Osteoblast (primary cell): ENCODE results near the gene RSPO1. TPM values are rescaled to one million over a fixed set of nuclear protein-coding genes. Genes with fewer than 3 reads are reported as not detected.

ENCODE experiments used
- DNase-seq: peaks from one replicate; pipeline ENCODE4 v3.0.0; 2011; ENCODE audit warnings: low spot score, mixed read lengths; ENCODE audit not compliant: insufficient read length; ENCODE audit errors: missing footprints
- H2AFZ ChIP-seq: 2 replicates; pipeline ENCODE4 v1.6.0; 2011; ENCODE audit warnings: mild to moderate bottlenecking, low read length
- H3K27ac ChIP-seq: 2 replicates; pipeline ENCODE4 v1.5.1; 2011; ENCODE audit warnings: mild to moderate bottlenecking, low read depth, low read length, moderate library complexity
- H3K27me3 ChIP-seq: 2 replicates; pipeline ENCODE4 v1.6.0; 2012; ENCODE audit warnings: mild to moderate bottlenecking, control low read depth, inconsistent platforms, low read length, moderate library complexity; ENCODE audit not compliant: insufficient read depth
- H3K36me3 ChIP-seq: 2 replicates; pipeline ENCODE4 v1.5.1; 2011; ENCODE audit warnings: mild to moderate bottlenecking, low read length, control low read depth, moderate library complexity; ENCODE audit not compliant: insufficient read depth
- H3K4me1 ChIP-seq: 2 replicates; pipeline ENCODE4 v1.5.1; 2011; ENCODE audit warnings: mild to moderate bottlenecking, low read length, control low read depth, moderate library complexity; ENCODE audit not compliant: insufficient read depth
- H3K4me2 ChIP-seq: 2 replicates; pipeline ENCODE4 v1.6.0; 2011; ENCODE audit warnings: mild to moderate bottlenecking, low read length; ENCODE audit not compliant: insufficient read depth
- H3K4me3 ChIP-seq: fragments of 200-600 bp; sonication (generic); 3 replicates; pipeline ENCODE4 v1.5.1; 2012; ENCODE audit warnings: mild to moderate bottlenecking, low read length, inconsistent platforms; ENCODE audit not compliant: insufficient read depth
- H3K79me2 ChIP-seq: 2 replicates; pipeline ENCODE4 v1.6.0; 2012; ENCODE audit warnings: mild to moderate bottlenecking, low read length, control low read depth, inconsistent platforms; ENCODE audit not compliant: insufficient read depth
- H3K9me3 ChIP-seq: 2 replicates; pipeline ENCODE4 v1.5.1; 2011; ENCODE audit warnings: low read depth, low read length, control low read depth
- H4K20me1 ChIP-seq: 2 replicates; pipeline ENCODE4 v1.6.0; 2012; ENCODE audit warnings: mild to moderate bottlenecking, low read length, control low read depth; ENCODE audit not compliant: insufficient read depth
- total RNA-seq: library from RNA; depleted of rRNA; stranded (reverse); fragments of >200 nt; gene quantifications from 2 replicates; pipeline ENCODE4 v1.2.3, GENCODE V29; 2012
- TF ChIP-seq, protein P1 (sequence below): IDR thresholded peaks from 2 replicates; pipeline ENCODE4 v1.5.1; 2011; ENCODE audit warnings: mild to moderate bottlenecking, low read depth, low read length, moderate library complexity; ENCODE audit errors: extremely low read depth

Gene RSPO1
- total RNA-seq, 1 donor: 0.36 TPM

DNA sequence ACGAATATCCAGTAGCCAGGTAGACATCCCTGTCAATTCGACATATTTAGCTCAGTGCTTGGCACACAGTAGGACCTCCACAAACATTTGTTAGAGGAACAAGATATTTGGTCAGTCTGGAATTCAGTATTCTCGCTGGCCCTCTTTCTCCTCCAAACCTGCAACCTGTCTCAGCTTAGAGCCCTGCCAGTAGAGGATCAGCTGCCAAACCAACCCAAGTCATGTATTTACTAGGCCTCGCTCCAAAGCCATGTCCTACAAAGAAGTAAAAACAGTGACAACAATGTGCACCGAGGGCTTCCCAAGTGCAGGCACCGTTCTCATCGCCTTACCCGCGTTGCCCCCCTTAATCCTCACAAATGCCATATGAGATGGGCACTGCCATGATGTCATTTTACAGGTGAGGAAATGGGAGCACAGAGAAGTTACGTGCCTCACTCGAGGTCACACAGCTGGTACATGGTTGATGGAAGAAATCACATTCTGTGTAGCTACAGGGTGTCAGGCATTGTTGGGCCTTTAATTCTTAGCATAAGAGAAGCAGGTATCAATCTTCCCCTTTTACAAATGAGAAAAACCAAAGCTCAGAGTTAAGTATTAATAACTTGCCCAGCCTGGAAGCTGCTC is 31.7 kb upstream of the RSPO1 start:
- Histone ChIP-seq H3K9me3 (no peaks in the 10 kb centered on the region), H3K27ac (no peak overlapping the region), H3K4me3 (no peak overlapping the region), H4K20me1 (no peaks in the 10 kb centered on the region), H3K36me3 (no peaks in the 10 kb centered on the region), H3K79me2 (no peaks in the 10 kb centered on the region), H3K27me3 (peaks cover 25% of the 10 kb centered on the region), H3K4me2 (no peak overlapping the region), H2AFZ (no peak overlapping the region), H3K4me1 (no peaks in the 10 kb centered on the region)
- DNase-seq: no peak
- TF ChIP-seq, protein P1, sequence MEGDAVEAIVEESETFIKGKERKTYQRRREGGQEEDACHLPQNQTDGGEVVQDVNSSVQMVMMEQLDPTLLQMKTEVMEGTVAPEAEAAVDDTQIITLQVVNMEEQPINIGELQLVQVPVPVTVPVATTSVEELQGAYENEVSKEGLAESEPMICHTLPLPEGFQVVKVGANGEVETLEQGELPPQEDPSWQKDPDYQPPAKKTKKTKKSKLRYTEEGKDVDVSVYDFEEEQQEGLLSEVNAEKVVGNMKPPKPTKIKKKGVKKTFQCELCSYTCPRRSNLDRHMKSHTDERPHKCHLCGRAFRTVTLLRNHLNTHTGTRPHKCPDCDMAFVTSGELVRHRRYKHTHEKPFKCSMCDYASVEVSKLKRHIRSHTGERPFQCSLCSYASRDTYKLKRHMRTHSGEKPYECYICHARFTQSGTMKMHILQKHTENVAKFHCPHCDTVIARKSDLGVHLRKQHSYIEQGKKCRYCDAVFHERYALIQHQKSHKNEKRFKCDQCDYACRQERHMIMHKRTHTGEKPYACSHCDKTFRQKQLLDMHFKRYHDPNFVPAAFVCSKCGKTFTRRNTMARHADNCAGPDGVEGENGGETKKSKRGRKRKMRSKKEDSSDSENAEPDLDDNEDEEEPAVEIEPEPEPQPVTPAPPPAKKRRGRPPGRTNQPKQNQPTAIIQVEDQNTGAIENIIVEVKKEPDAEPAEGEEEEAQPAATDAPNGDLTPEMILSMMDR: no peak

GRCh38 chr1:37663426-37664000 is 28.8 kb upstream of the RSPO1 start:
- TF ChIP-seq, protein P1: no peak
- Histone ChIP-seq H3K4me3 (no peak overlapping the region), H3K4me1 (no peaks in the 10 kb centered on the region), H3K36me3 (no peaks in the 10 kb centered on the region), H3K9me3 (no peaks in the 10 kb centered on the region), H3K27ac (no peak overlapping the region), H3K4me2 (no peak overlapping the region), H4K20me1 (no peaks in the 10 kb centered on the region), H3K79me2 (no peaks in the 10 kb centered on the region), H3K27me3 (peaks cover 20% of the 10 kb centered on the region), H2AFZ (no peak overlapping the region)
- no peak for DNase-seq

DNA sequence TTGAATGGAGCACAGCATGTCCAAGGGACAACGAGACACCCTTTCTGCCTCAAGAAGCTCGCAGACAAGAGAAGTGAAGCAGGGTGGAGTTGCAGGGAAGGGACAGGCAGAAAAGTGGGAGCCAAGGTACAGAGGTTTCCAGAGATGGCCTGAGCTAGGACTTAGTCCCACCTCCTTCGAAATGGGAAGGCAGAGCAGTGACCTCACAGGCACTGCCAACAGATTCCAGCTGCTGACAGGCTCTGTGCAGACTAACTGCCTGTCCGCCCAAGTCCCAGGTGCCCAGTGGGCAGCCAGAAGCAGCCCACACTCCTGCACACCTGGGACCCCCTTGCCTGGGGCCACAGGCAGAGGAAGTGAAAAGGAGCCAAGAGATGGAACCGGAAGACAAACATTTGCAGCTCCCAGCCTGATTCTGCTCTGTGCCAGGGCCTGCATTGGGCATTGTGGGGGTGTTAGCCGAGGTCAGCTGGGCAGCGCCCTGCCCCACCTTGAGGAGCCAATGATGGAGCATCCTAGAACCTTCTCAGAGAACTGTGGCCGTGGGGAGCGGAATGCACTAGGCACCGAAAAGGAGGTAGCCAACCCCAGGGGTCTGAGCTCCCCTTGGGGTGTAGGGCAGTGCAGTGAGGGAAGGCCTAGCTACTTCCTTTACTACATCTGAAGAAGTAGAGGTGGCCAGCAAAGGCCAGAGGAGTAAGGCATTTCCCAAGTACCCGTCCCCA is 27.5 kb upstream of the RSPO1 start:
- Histone ChIP-seq H3K79me2 (no peaks in the 10 kb centered on the region), H3K36me3 (no peaks in the 10 kb centered on the region), H3K4me1 (no peaks in the 10 kb centered on the region), H3K4me2 (no peak overlapping the region), H3K9me3 (no peaks in the 10 kb centered on the region), H3K27ac (no peak overlapping the region), H4K20me1 (no peaks in the 10 kb centered on the region), H3K27me3 (peaks cover 13% of the 10 kb centered on the region), H3K4me3 (no peak overlapping the region), H2AFZ (no peak overlapping the region)
- TF ChIP-seq, protein P1: no peak
- DNase-seq: peak; percentile 68

DNA sequence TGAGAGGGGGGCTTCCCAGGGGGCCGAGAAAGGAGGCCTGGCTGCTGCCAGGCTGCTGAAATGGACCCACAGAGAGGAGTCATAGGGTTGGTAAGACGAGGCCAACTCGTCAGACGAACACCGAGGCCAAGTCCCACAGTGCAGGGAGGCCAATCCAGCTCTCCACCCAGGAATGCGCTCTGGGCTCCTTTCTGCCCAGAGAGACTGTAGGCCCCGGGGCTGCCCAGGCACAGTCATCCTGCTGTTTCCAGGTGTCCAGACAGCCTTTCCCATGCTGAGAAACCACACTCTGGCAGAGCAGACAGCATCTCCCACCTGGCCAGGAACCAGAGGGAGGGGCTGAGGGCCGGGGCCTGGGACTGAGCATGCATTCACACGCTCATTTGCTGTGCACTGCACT is 26.7 kb upstream of the RSPO1 start:
- H3K79me2 ChIP-seq: no peaks in the 10 kb centered on the region
- no peaks in the 10 kb centered on the region for H3K36me3 ChIP-seq
- no peak overlapping the region for H3K27ac ChIP-seq
- H4K20me1 ChIP-seq: no peaks in the 10 kb centered on the region
- H3K4me2 ChIP-seq: no peak overlapping the region
- TF ChIP-seq, protein P1: no peak
- H3K4me3 ChIP-seq: no peak overlapping the region
- DNase-seq: peak; percentile 85
- no peaks in the 10 kb centered on the region for H3K9me3 ChIP-seq
- peaks cover 12% of the 10 kb centered on the region for H3K27me3 ChIP-seq
- H3K4me1 ChIP-seq: no peaks in the 10 kb centered on the region
- no peak overlapping the region for H2AFZ ChIP-seq
